H1 (cell line): Measurements from ENCODE around the gene CEP78.

Experiments used
- BCL11A ChIP-seq, 2 experiments: IDR thresholded peaks; one replicate each; pipeline ENCODE4 v1.6.1; 2011; ENCODE audit warnings: low read depth in 2 of 2, low read length in 2 of 2, mild to moderate bottlenecking in 2 of 2
- GABPA ChIP-seq: IDR thresholded peaks from 2 replicates; pipeline ENCODE4 v1.6.1; 2011; ENCODE audit warnings: mild to moderate bottlenecking, low read length, moderate library complexity, borderline replicate concordance; ENCODE audit not compliant: insufficient read depth
- POLR2A ChIP-seq, 2 experiments: IDR thresholded peaks; 1 replicate in 1 of 2; 2 replicates in 1 of 2; pipeline ENCODE4 v1.6.1; 2011; ENCODE audit warnings: low read depth in 2 of 2, low read length in 2 of 2, mild to moderate bottlenecking in 2 of 2; ENCODE audit errors: control extremely low read depth in 1 of 2
- POU5F1 ChIP-seq: IDR thresholded peaks from 2 replicates; pipeline ENCODE4 v1.6.1; 2011; ENCODE audit warnings: low read depth, mild to moderate bottlenecking, low read length, moderate library complexity
- ZNF274 ChIP-seq: IDR thresholded peaks from 2 replicates; pipeline ENCODE4 v1.7.0; 2012; ENCODE audit warnings: low read length, borderline replicate concordance; ENCODE audit errors: extremely low read depth
- TF ChIP-seq, protein P1 (sequence below), 3 experiments: IDR thresholded peaks; 1 replicate in 2 of 3; 2 replicates in 1 of 3; pipeline versions ENCODE4 v1.5.1 to v1.6.1; 2011; ENCODE audit warnings: low read length in 3 of 3, mild to moderate bottlenecking in 3 of 3, inconsistent platforms in 2 of 3, low read depth in 1 of 3, moderate library complexity in 1 of 3; ENCODE audit not compliant: insufficient read depth in 1 of 3; ENCODE audit errors: control extremely low read depth in 1 of 3

DNA sequence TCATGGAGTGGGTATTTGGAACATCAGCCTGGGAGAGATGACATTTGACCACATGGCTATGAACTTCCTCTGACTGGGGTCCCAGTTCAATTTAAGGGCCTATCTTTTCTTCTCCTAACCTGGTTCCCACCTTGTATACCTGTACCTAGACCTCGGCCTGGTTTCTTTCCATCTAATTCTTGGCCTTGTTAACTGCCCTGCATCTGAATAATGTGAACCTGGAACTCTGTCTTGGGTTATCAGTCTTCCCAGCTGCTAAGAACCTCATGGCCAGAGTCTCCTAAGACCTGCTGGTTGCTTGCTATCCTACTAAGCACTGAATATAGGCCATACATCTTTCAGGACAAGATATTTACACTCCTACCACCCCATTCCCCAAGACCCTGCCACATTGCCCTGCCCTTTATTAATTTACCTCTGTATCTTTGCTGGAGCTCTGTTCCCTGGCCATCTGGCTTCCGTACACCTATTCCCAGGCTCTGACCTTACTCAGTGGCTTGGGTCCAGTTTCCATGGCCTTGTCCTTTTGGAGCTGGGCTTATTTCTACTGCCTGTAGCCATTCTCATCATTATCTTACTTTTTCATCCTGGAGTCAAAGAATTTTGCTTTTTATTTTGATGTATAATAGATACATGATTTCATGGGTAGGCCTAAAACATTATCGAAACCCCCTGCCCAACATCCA is 67.6 kb downstream of the CEP78 start:
- TF ChIP-seq, protein P1, sequence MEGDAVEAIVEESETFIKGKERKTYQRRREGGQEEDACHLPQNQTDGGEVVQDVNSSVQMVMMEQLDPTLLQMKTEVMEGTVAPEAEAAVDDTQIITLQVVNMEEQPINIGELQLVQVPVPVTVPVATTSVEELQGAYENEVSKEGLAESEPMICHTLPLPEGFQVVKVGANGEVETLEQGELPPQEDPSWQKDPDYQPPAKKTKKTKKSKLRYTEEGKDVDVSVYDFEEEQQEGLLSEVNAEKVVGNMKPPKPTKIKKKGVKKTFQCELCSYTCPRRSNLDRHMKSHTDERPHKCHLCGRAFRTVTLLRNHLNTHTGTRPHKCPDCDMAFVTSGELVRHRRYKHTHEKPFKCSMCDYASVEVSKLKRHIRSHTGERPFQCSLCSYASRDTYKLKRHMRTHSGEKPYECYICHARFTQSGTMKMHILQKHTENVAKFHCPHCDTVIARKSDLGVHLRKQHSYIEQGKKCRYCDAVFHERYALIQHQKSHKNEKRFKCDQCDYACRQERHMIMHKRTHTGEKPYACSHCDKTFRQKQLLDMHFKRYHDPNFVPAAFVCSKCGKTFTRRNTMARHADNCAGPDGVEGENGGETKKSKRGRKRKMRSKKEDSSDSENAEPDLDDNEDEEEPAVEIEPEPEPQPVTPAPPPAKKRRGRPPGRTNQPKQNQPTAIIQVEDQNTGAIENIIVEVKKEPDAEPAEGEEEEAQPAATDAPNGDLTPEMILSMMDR (IDR thresholded peaks at IDR 0.05; ENCODE audit: control extremely low read depth in 1 of 3, insufficient read depth in 1 of 3, low read depth in 1 of 3, low read length in 3 of 3): no peak
- TF ChIP-seq GABPA: no peak
- TF ChIP-seq ZNF274: no peak
- no peak for TF ChIP-seq POU5F1
- no peak for TF ChIP-seq POLR2A (IDR thresholded peaks at IDR 0.05; ENCODE audit: control extremely low read depth in 1 of 2, low read depth in 2 of 2, low read length in 2 of 2)
- TF ChIP-seq BCL11A (IDR thresholded peaks at IDR 0.05; ENCODE audit: low read depth in 2 of 2, low read length in 2 of 2): no peak
